Keratinocyte (primary cell): ENCODE measurements around the gene FAM83D. TPM values are rescaled to one million over a fixed set of nuclear protein-coding genes. Genes with fewer than 3 reads are reported as not detected.

Source experiments
- DNase-seq: peaks from one replicate; pipeline ENCODE4 v3.0.0-alpha.2; 2011; ENCODE audit warnings: low read depth, missing footprints, low spot score
- FAIRE-seq: peaks from 2 replicates; lab custom pipeline; 2011; peaks lifted over from hg19 to GRCh38; lab: Jason Lieb, UNC
- H2AFZ ChIP-seq: 2 replicates; pipeline ENCODE4 v1.6.0; 2012; ENCODE audit warnings: low read length, control low read depth, inconsistent platforms; ENCODE audit not compliant: control insufficient read depth
- H3K27ac ChIP-seq: 2 replicates; pipeline ENCODE4 v1.5.1; 2011; ENCODE audit warnings: low read length; ENCODE audit not compliant: control insufficient read depth, insufficient read depth
- H3K27me3 ChIP-seq: 3 replicates; pipeline ENCODE4 v1.6.0; 2011; ENCODE audit warnings: low read length; ENCODE audit not compliant: control insufficient read depth, insufficient read depth; ENCODE audit errors: extremely low read depth
- H3K36me3 ChIP-seq, 2 experiments: 2 replicates in 1 of 2; 3 replicates in 1 of 2; pipeline ENCODE4 v1.5.1; 2011; ENCODE audit warnings: low read length in 2 of 2, mild to moderate bottlenecking in 1 of 2; ENCODE audit not compliant: control insufficient read depth in 2 of 2, insufficient read depth in 2 of 2; ENCODE audit errors: extremely low read depth in 1 of 2
- H3K4me1 ChIP-seq: 3 replicates; pipeline ENCODE4 v1.5.1; 2011; ENCODE audit warnings: low read length; ENCODE audit not compliant: control insufficient read depth, insufficient read depth; ENCODE audit errors: extremely low read depth
- H3K4me2 ChIP-seq: 3 replicates; pipeline ENCODE4 v1.6.0; 2011; ENCODE audit warnings: low read depth, low read length; ENCODE audit not compliant: control insufficient read depth, insufficient read depth; ENCODE audit errors: extremely low read depth
- H3K4me3 ChIP-seq, 3 experiments: fragments of 200-600 bp in 1 of 3; sonication (generic) in 1 of 3; 2 replicates in 2 of 3; 3 replicates in 1 of 3; pipeline ENCODE4 v1.5.1; 2011 to 2016; ENCODE audit warnings: low read length in 3 of 3, mild to moderate bottlenecking in 3 of 3, control low read depth in 2 of 3, inconsistent platforms in 1 of 3, low read depth in 1 of 3, mixed read lengths in 1 of 3, mixed run types in 1 of 3, moderate library complexity in 1 of 3; ENCODE audit not compliant: control insufficient read depth in 2 of 3, insufficient read depth in 2 of 3; ENCODE audit errors: extremely low read depth in 1 of 3
- H3K79me2 ChIP-seq: 2 replicates; pipeline ENCODE4 v1.6.0; 2012; ENCODE audit warnings: low read length; ENCODE audit not compliant: control insufficient read depth, insufficient read depth
- H3K9ac ChIP-seq: 3 replicates; pipeline ENCODE4 v1.6.0; 2011; ENCODE audit warnings: low read length; ENCODE audit not compliant: control insufficient read depth, insufficient read depth; ENCODE audit errors: extremely low read depth
- H3K9me1 ChIP-seq: 3 replicates; pipeline ENCODE4 v1.6.0; 2011; ENCODE audit warnings: low read length; ENCODE audit not compliant: control insufficient read depth, insufficient read depth; ENCODE audit errors: extremely low read depth
- H3K9me3 ChIP-seq: 2 replicates; pipeline ENCODE4 v1.5.1; 2012; ENCODE audit warnings: low read depth, low read length; ENCODE audit not compliant: control insufficient read depth
- H4K20me1 ChIP-seq: 3 replicates; pipeline ENCODE4 v1.6.0; 2011; ENCODE audit warnings: low read length; ENCODE audit not compliant: control insufficient read depth, insufficient read depth; ENCODE audit errors: extremely low read depth
- CTCF ChIP-seq, 3 experiments: IDR thresholded peaks in 1 of 3; conservative IDR thresholded peaks in 1 of 3; optimal IDR thresholded peaks in 1 of 3; 2 replicates in 2 of 3; 3 replicates in 1 of 3; pipeline versions ENCODE3 to v1.5.1; 2011; ENCODE audit warnings: low read length in 3 of 3, mild to moderate bottlenecking in 3 of 3, moderate library complexity in 2 of 3, control low read depth in 1 of 3, inconsistent platforms in 1 of 3; ENCODE audit not compliant: insufficient read depth in 2 of 3; ENCODE audit errors: extremely low read depth in 1 of 3
- EZH2 ChIP-seq: IDR thresholded peaks from one replicate; pipeline ENCODE4 v1.6.1; 2012; ENCODE audit warnings: inconsistent platforms, mild to moderate bottlenecking, low read length, moderate library complexity
- dilution Hi-C: fragments of 300-500 bp; cut with MboI; formaldehyde crosslinking; loops from one replicate; pipeline ENCODE4 v1.7.0; 2020; ENCODE audit warnings: low sequenced_read_pairs; ENCODE audit not compliant: extremely low pct_ligation_motif_present
- polyA plus RNA-seq, 5 experiments: library from polyadenylated mRNA; depleted of rRNA in 3 of 5; stranded (reverse) in 3 of 5; stranded (forward) in 1 of 5; unstranded in 1 of 5; fragments of >200 nt; gene quantifications; 1 replicate in 1 of 5; 2 replicates in 3 of 5; 3 replicates in 1 of 5; pipeline versions ENCODE4 v1.2.1 to v1.2.3, GENCODE V29; 2011 to 2012; ENCODE audit warnings: missing spikeins in 2 of 5, low read depth in 1 of 5, low replicate concordance in 1 of 5

The FAM83D gene
- polyA plus RNA-seq, 1 donor (not counting 4 experiments of a cell fraction or from before 2014, with no cell fraction given) = 32.1 TPM

- H3K36me3 ChIP-seq = no peaks in the 10 kb centered on the region
- no peak for DNase-seq
These were observed 35.4 kb downstream of the FAM83D start for GRCh38 chr20:38961530-38962043.

GRCh38 chr20:38962044-38962927 lies 36.1 kb downstream of the FAM83D start, which contains the start of gene DHX35:
DHX35 (plus strand) TSS chr20:38962344; CDS start chr20:38962368, 24 bp downstream.
- DNase-seq (peak; percentile 67), FAIRE-seq (no peak)
- Histone ChIP-seq H3K9me1 (no peaks in the 10 kb centered on the region), H3K27me3 (no peaks in the 10 kb centered on the region), H3K9ac (peak within 1 kb of the TSS; percentile 97), H3K4me2 (peak within 1 kb of the TSS; percentile 97), H3K4me1 (peaks cover 17% of the 10 kb centered on the region), H2AFZ (peak within 1 kb of the TSS; percentile 96), H3K79me2 (peaks cover 47% of the 10 kb centered on the region), H3K9me3 (no peaks in the 10 kb centered on the region), H4K20me1 (no peaks in the 10 kb centered on the region), H3K27ac (peak within 1 kb of the TSS; percentile 91), H3K36me3 (peaks cover 0 to 3% of the 10 kb centered on the region in 2 experiments), H3K4me3 (peak within 1 kb of the TSS; percentile 86 to 99 (median 96))
- peak in 2 of 3 experiments; percentile 53 to 73 for TF ChIP-seq CTCF (optimal IDR thresholded peaks at IDR 0.05 in 1 of 3, IDR thresholded peaks at IDR 0.05 in 1 of 3, conservative IDR thresholded peaks at IDR 0.05 in 1 of 3; ENCODE audit: extremely low read depth in 1 of 3, insufficient read depth in 2 of 3, low read length in 3 of 3)
- TF ChIP-seq EZH2 = no peak
- dilution Hi-C loops = no loop called here

More at GRCh38 chr20:38961530-38962043, 35.4 kb downstream of the FAM83D start:
- Histone ChIP-seq H2AFZ (peak overlapping the region; percentile 96), H3K9ac (peak overlapping the region; percentile 97), H3K79me2 (peaks cover 41% of the 10 kb centered on the region), H3K27ac (peak overlapping the region; percentile 91), H3K9me3 (no peaks in the 10 kb centered on the region), H3K27me3 (no peaks in the 10 kb centered on the region), H3K9me1 (no peaks in the 10 kb centered on the region), H3K4me3 (peak overlapping the region; percentile 61 to 96 (median 86)), H3K4me2 (peak overlapping the region; percentile 97), H4K20me1 (no peaks in the 10 kb centered on the region), H3K4me1 (peaks cover 17% of the 10 kb centered on the region)
- no peak for TF ChIP-seq EZH2
- no peak for TF ChIP-seq CTCF (optimal IDR thresholded peaks at IDR 0.05 in 1 of 3, IDR thresholded peaks at IDR 0.05 in 1 of 3, conservative IDR thresholded peaks at IDR 0.05 in 1 of 3; ENCODE audit: extremely low read depth in 1 of 3, insufficient read depth in 2 of 3, low read length in 3 of 3)
- dilution Hi-C loops = no loop called here
- FAIRE-seq = no peak
